Suppressor macrophage (primary cell): ENCODE results near the gene NCEH1.
"Not testable (repeated sequence)": the region's sequence is repeated elsewhere in the genome, so short reads cannot be mapped to it uniquely, and the experiment has no call there.

Source experiments
- DNase-seq, 4 experiments: peaks; one replicate each; pipeline ENCODE4 v3.0.0-alpha.2; 2020 to 2022

The NCEH1 gene

DNA sequence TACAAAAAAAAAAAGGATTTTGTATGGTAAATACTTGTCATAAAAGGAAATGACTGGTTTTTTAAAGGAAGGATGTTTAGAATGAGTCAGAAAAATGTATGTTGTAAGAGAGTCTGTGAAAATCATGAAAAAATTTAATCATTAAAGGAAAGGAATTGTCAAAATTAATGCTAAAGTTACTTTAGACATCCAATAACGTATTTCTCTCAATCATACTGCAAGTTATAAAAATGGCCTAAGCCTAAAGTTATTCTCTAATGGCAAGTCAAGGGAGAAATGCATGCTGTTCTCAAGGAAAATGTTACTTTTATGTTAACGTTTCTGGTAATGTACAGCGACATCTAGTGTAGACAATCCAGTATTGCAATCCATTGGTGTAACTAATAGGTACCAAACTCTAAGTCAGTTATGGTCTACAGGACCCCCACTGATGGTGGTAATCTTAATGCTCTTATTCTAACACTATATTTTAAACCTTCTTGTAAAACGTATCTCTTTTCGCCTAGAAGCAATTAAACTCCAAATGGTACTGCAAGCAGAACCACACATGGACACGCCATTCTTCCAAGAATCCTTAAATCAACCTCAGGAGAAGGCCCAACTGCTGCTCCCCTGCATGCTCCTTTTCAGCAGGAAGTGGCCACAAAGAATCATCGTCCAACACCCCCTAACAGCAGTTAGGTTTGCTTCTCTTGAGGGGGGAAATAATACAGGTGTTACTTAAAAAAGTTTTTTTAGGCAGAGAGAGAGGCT is 35.2 kb downstream of the NCEH1 start:
- peak; percentile 45 to 75 (median 72) for DNase-seq

DNA sequence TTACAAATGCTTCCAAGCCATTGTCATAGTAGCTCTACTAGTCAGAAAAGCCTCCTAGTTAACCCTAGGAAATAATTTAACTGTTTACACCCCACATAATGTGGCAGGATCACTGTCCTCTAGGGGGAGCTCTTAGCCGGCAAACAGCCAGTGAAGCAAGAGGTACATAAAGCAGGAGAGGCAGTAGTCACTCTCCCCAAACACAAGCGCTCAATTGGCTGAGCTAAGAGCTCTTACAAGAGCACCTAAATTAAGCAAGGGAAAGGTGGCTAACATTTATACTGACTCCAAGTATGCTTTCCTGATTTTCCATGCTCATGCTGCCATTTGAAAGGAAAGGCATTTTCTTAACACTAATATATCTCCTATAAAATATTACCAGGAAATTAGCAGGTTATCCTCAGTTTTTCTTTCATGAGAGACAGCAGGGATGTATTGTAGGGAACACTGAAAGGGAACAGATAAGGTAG is 37.6 kb downstream of the NCEH1 start:
- peak; percentile 70 to 86 (median 82) for DNase-seq

- peak; percentile 41 to 73 (median 71) for DNase-seq
Observed at GRCh38 chr3:172669021-172669420, 41.8 kb downstream of the NCEH1 start.

DNA sequence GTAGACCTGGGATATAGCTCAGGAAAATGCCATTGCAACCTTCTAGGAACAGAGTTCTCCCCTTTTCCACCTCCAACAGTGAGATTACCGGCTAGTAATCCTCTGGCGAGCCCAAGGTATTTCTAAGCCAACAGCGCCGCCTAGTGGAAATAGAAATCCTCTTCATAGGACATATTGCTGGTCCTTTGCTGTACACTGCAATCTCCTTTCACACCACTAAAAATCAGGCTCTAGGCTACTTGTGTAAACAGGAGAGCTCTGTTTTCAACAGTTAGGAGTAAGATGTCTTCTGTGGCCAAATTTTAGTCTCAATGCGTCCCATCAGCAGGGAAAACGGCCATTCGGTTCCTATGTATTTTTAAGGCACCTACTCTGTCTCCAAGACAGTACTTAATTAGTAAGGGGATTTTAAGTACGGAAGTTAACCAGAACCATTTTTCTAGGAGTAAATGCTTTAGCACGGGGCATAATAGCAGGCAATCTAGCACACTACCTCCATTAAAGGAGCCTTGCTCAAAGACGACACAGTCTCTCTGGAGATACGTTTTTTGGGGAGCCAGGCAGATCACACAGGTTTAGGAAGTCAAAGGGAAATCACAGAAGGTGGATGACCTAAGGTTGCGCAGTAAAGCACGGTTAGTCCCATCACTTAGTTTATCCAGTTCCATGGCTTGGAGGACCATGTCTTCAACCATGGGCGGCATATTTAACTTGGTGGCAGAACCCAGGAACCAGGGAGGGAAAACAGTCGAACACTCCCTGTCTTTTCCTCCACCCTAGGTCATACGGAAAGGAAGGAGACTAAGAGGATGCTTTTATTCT is 43.8 kb downstream of the NCEH1 start:
- DNase-seq, result peak; percentile 86 to 92 (median 90)

- DNase-seq, result no peak
Observed at GRCh38 chr3:172666181-172666872, 44.5 kb downstream of the NCEH1 start.

- not testable (repeated sequence) for DNase-seq
Observed at GRCh38 chr3:172665510-172665909, 45.4 kb downstream of the NCEH1 start.

- not testable (repeated sequence) for DNase-seq
Observed at GRCh38 chr3:172660421-172660820, 50.4 kb downstream of the NCEH1 start.

DNA sequence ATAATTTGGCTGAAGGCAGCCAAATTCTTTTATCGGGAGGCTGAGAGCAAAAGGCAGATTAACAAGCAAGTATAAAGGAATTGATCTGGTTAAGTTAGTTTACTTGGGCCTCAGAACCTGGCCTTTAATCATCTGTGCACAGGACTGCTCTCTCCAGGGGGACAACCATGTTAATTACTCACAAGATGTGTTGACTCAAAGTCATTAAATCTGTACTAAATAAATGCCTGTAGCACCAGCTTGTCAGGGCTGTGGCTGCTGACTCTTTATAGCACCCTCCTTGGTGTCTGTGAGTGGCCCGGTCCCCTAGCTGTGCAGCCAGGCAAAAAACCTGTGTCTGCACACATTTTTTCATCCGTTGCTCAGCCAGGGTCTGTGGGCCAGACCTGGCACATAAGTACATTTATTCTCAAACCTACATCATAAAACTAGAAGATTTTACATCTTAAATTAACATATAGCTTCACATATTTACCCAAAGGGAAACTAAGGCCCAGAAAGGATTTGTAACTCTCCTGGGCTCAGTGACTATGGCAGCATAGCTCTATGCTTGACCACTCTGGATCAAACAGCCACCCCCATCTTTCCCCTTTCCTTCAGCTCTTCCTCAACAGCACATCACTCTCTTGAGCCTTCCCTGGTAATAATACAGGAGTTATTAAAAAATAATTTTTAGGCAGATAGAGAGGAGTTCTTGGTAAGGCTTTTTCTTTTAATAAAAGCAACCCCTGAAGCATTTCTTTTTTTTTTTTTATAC is 51.4 kb downstream of the NCEH1 start:
- no peak for DNase-seq

DNA sequence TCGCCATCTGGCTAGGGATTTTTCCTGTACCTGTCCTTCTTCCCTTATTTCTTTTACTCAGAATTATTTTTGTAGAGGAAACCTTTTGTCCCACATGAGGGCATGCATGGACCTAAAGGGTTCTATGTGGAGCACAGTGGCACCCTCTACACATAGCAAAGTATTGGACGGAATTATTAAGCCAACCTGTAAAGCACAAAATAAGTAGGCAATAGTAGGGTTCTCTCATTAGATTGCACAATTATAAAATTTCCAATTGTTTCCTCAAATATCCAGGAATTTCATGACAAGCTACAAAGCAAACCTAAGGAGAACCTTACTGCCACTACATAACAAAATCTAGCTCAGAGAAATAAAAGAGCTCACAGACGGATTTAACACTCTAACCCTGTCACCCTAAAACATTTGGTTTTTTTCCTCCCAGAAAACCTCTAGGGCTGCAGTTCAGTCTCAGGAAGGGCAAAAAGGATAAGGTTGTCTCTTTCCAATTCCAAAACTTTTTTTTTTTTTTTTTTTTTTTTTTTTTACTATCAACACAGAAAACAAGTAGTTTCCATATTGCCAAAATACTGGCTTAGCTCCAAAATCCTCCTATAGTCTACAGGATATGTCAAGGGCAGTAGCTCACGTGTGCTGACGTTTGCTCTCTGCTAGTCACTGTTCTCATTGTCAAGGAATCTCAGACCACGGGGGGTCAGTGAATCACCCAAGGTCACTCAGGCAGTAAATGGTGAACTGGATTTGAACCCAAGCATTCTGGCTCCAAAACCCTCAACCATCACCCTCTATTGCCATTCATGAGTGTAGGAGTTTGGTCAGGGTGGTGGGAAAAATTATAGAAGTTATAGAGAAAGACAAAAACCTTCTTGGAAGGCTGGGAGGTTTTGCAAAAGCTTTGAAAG is 52.3 kb downstream of the NCEH1 start:
- peak in 1 of 4 experiments; percentile 33 for DNase-seq

- no peak for DNase-seq
Observed at GRCh38 chr3:172656602-172657001, 54.3 kb downstream of the NCEH1 start.

- no peak for DNase-seq
Observed at GRCh38 chr3:172655388-172655787, 55.5 kb downstream of the NCEH1 start.

DNA sequence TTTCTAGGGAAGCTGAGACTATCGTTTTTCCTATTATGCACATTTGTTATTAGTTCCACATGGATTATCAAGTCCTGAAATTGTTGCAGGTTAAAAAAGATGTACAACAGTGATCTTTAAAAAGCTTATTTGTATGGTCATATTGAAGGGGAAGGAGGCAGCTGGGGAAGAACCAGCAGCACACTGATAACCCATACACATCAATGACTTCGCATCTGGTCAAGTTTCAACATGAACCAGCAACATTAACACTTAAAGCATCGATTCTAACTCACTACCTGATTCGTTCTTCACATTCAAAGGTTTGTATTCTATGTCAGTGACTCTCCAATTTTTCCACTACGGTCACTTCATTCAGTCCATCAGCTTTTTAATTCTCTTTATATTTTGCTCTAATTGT is 56.4 kb downstream of the NCEH1 start:
- DNase-seq, result no peak

- DNase-seq, result no peak
Observed at GRCh38 chr3:172653004-172653572, 57.8 kb downstream of the NCEH1 start.

- peak in 3 of 4 experiments; percentile 46 to 54 (median 48) for DNase-seq
Observed at GRCh38 chr3:172651936-172652625, 58.8 kb downstream of the NCEH1 start.

DNA sequence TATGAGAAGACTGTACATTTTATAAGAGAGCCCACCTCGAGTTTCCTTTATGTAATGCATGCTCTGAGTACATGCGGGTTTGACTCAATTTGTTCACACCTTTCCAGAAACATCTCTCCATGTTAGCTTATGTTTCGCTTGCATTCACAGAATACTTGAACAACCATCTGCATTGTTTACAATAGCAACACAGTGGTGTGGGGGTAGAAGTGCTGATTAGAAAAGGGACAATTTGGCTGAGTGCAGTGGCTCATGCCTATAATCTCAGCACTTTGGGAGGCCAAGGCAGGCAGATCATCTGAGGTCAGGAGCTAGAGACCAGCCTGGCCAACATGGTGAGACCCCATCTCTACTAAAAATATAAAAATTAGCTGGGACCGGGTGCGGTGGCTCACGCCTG is 60.9 kb downstream of the NCEH1 start:
- no peak for DNase-seq

- peak; percentile 56 to 91 (median 76) for DNase-seq
Observed at GRCh38 chr3:172648747-172649146, 62.1 kb downstream of the NCEH1 start.

DNA sequence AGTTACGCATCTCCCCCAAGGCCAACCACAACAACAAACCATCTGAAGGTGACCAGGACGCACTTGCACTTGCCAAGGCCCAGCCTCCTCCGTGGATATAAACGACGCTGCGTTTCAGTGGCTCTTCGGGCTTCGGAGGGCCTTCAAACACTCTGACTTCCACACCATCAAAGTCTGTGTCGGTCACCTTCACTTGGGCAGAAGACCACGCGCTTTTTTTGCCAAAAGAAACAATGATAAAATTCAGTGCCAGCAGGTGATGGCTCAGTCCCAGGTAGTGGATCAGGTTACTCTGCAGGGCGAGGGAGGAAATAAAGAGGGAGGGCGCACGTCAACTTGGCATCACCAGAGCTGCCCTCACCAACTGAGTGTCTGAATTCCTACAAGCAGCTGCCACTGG is 63.0 kb downstream of the NCEH1 start:
- DNase-seq, result no peak

DNA sequence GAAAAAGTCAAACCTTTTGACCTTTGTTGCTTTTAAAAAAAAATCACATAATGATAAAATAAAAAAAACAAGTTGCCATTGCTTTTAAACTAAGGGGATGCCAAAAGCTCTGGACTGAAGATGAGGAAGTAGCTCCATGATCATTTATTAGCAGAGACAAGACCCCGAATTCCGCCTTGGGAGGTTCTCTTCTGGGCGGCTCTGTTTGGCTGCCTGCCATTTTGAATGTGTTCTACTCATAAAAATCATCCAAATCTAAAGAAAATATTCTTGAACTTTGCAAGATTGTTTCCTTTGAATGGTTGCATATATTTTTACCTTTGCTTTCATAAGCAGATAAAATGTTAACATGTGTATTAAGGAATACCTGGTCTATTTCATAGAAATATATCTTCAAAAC is 63.8 kb downstream of the NCEH1 start:
- no peak for DNase-seq

DNA sequence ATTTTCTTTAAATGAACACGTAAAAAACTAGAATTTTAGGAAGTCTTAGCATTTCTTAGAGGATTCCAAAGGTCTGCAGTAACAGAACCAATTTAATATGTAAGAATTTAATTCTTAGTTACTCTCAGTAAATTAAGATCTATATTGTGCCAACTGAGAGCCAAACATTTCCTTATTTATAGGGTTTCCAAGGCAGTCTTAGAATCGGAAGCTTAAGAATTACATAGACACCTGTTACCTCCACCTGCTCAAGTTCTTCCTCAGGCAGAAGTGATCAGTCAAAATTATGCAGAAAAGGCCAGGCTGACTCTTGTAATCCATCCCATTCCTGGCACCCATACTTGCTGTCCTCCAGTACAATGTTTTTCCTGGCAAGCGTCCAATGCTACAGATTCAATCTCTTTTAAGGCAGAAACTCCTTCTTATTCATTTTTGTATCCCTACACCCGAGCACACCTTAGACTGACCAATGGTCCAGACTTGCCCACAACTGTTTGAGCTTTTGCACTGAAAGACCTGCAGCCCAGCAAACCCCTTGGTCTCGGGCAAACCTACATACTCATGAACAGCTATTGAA is 64.3 kb downstream of the NCEH1 start:
- no peak for DNase-seq

GRCh38 chr3:172644258-172644657 is 66.6 kb downstream of the NCEH1 start:
- DNase-seq, result no peak
